ENCODE measurements around the gene ZNF683. TPM values are rescaled to one million over a fixed set of nuclear protein-coding genes. Genes with fewer than 3 reads are reported as not detected.

ZNF683 gene
- total RNA-seq, 1 donor from 2014 or later: not detected

GRCh38 chr1:26359981-26360806 lies 12.4 kb downstream of the ZNF683 start:
- DNase-seq (ENCODE audit: extremely low read depth, low read depth, low spot score): no peak

DNA sequence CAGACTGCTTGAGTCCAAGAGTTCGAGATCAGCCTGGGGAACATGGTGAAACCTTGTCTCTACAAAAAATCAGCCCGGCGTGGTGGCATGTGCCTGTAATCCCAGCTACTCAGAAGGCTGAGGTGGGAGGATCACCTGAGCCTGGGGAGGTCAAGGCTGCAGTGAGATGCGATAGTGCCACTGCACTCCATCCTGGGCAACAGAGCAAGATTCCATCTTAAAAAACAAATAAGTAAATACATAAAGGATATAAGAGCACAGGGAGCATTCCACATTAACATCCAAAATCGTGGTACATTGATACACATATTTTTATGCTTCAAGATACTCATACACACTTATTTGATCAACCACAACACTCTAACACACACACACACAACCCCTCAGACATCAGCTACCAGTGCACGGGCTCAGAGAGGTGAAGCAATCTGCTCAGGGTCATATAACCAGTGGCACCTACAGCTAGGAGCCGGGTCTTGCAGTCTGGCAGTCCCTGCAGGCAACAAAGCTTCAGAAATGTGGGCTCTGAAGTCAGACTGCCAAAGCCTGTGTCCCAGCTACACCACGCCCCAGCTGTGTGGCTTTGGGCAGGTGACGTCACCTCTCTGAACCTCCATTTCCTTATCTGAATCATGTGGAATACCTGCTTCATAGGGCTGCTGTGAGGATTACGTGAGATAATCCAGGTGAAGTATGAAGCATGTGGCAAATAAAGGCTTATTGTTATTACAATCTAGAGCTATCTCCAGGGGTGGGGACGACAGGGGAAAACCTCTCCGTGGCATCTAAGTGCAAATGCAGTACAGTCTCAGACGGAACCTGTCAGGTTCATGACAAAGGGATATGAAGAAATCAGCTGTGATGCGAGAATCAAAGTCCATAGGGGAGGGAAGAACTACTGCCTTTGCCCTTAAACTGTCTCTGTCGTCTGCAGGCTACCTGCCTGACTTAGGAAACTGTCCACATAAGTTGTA lies 13.9 kb downstream of the ZNF683 start:
- no peak for DNase-seq (ENCODE audit: extremely low read depth, low read depth, low spot score)

- no peak for DNase-seq (ENCODE audit: extremely low read depth, low read depth, low spot score)
Measured at GRCh38 chr1:26357121-26357602, 15.4 kb downstream of the ZNF683 start.

- DNase-seq (ENCODE audit: extremely low read depth, low read depth, low spot score): no peak
Measured at GRCh38 chr1:26356106-26356505, 16.4 kb downstream of the ZNF683 start.

- no peak for DNase-seq (ENCODE audit: extremely low read depth, low read depth, low spot score)
Measured at GRCh38 chr1:26354972-26355371, 17.6 kb downstream of the ZNF683 start.

DNA sequence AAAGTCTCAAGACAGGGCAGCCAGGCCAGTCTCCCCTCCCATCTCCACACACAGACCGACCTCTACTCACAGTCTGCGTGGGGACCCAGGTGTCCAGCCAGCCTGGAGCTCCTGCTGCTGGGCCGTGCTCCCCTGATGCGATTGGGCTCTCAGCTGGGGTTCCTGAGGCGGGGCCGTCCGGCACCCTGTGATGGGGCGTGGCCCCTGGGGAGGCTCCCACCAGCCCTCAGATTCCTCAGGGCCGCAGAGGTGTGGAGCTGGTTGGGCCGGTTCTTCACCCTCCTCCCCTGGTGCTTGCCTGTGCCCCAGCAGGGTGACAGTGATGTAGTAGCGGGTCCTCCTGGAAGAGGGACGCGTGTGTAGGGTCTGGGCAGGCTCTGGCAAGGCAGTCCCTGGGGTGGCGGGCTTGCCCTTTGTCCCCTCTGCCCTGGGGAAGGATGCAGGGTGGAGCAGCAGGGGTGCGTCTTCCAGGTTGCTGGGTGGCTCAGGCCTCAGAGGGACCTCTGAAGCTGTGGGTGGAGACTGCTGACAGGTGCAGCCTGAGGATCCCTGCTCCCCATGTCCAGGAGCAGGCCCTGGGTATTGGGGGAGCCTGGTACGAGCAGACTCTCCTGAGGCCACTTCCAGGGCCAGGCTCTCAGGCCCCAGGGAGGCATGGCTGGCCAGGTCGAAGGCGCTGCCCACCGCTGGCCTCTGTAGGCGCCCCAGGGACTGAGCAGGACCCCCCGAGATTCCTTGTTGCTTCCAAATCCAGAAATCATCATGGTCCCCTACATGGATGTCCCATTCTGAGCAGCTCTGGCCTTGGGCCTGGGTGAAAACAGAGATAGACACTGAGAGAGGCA lies 18.4 kb downstream of the ZNF683 start, which contains the start of gene CRYBG2:
Gene CRYBG2 (minus strand): TSS at position 155 of the 845 bp plus-strand sequence. CDS start 7,473 bp downstream, outside the sequence.
- no peak for DNase-seq (ENCODE audit: extremely low read depth, low read depth, low spot score)

DNA sequence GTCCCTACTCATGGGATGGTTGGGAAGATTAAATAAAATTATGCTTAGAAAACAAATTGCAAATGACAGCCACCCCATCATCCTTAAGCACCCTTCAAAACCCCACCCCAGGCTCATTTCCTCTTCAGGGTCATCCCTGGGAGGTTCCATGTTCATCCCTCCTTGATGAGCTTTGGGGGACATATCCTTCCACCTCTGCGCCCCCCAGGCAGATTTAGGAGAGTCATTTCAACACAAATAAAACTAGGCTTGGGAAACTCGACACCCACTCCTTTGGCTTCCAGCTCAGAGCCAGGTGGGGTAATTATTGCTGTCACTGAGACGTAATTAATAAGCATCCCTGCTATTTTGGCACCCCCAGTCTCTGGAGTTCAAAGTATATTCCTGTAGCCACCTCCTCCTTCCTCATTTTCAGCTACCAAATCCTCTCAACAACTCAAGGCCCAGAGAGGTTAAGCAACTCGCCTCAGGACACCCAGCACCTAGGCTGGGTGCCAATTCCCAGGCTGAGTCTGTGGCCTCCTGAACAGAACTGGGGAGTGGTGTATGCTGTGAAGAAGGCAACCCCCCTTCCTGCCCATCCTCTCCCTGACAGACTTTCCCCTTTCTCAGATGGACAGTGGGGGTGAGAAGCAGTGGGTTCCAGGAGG lies 19.2 kb downstream of the ZNF683 start:
- no peak for DNase-seq (ENCODE audit: extremely low read depth, low read depth, low spot score)

DNA sequence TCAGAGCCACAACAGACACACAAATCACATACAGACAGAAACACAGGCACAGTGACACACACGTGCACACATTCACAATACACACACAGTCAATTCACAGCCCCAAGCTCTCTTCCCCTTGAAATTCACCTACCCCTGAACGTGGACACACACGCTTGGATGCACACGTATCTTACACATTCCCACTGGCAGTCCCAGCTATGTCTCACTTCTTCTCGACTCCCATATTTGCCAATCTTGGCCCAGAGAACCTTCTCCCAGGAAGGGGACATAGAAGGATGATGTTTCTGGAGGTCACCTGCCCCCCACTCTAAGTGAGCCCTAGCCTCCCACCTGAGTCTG lies 20.2 kb downstream of the ZNF683 start:
- no peak for DNase-seq (ENCODE audit: extremely low read depth, low read depth, low spot score)

DNA sequence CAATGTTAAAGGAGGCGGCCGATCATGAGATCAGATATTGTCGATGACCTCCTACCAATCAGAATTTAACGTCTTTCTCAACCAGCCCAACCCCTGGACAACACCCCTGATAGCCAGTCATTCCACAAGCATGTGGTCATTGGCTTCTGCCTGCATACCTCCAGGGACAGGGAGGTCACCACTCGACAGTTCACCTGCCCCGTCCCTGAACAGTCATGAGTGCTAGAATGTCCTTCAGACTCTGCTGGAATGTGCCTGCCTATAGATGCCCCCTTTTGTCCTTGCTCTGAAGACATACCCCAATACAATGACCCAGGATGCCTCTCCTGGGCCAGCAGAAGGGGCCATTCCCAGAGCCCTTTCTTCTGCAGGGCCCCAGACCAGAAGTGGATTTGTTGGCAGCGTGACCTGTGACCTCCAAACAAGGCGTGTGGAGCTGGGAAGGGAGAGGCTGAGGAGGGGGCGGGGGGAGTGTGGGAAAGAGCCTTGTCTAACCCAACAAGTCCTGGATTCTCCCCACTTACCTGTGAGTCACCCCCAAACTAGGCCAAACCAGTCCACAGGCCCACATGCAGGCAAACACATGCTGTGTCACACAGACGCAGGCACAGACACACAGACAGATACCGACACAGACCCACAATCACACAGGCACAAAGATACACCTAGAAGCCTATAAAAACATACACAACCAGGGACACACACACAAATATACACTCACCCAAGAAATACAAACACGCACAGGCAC lies 20.8 kb downstream of the ZNF683 start:
- DNase-seq (ENCODE audit: extremely low read depth, low read depth, low spot score): no peak

DNA sequence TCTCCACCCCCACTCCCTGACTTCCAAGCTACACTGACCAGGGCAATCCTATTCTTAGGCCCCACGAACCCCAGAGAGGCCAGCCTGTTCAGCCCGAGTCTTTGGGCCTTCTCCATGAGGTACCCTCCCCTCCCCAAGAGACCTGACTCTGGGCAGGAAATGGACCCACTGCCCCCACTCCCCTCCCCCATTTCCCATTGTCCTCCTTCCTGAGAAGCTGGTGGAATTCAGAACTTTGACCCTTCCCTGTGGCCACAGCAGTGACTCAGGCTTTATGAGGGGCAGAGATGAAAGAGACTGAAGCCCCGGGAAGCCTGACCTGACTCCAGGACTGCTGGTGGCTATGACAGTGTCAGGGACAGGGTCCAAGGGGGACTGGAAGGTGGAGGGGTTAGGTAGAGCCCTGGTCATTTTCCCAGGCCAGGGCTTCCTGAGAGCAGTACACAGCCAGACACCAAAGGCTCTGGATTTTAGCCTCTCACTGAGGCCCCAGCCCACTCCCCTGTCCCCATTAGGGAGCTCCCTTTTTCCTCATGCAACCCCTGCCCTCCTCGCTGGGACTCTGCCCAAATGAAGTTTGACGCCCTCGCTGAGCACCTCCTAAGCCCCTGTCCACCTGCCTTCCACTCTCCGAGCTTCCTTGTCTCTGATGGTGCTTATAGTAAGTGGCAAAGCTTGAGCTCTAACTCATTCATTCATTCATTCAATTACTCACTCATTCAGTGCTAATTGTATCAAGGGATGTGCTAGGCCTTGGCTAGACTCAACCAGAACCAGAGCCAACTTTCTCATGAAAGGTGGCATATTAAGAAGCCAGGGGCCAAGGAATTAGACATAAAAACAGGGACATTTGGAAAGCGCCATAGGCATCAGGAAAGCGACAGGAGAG lies 21.6 kb downstream of the ZNF683 start:
- peak; percentile 31 for DNase-seq (ENCODE audit: extremely low read depth, low read depth, low spot score)

- no peak for DNase-seq (ENCODE audit: extremely low read depth, low read depth, low spot score)
Measured at GRCh38 chr1:26350343-26350700, 22.2 kb downstream of the ZNF683 start.

GRCh38 chr1:26349877-26350244 lies 22.7 kb downstream of the ZNF683 start:
- no peak for DNase-seq (ENCODE audit: extremely low read depth, low read depth, low spot score)

DNA sequence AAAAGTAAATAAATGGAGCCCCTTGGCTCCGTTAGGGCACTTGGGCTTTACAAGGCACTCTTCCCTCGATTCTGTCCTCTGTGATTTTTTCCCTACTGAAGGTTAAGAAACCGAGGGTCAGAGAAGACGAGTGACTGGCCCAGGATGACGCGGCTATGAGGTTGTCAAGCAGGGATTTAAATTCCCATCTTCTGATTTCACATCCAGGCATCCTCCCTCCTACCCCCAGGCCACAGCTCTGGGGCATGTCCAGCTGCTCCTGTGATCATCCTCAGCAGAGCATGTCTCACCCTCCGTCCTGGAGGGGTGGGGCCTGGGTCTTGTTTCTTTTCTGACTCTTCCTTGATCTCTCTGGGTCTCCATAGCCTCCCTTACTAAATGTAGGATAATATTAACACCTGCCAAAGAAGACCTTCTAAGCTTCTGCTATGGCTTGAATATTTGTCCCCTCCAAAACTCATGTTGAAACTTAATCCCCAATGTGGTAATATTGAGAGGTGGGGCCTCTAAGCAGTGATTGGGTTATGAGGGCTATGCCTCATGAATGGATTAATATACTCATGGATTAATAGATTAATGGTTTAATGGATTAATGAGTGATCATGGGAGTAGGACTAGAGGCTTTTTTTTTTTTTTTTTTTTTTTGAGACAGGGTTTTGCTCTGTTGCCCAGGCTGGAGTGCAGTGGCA lies 23.2 kb downstream of the ZNF683 start:
- DNase-seq (ENCODE audit: extremely low read depth, low read depth, low spot score): no peak

- no peak for DNase-seq (ENCODE audit: extremely low read depth, low read depth, low spot score)
Measured at GRCh38 chr1:26346274-26347033, 26.1 kb downstream of the ZNF683 start.

GRCh38 chr1:26345718-26346117 lies 26.8 kb downstream of the ZNF683 start:
- no peak for DNase-seq (ENCODE audit: extremely low read depth, low read depth, low spot score)

DNA sequence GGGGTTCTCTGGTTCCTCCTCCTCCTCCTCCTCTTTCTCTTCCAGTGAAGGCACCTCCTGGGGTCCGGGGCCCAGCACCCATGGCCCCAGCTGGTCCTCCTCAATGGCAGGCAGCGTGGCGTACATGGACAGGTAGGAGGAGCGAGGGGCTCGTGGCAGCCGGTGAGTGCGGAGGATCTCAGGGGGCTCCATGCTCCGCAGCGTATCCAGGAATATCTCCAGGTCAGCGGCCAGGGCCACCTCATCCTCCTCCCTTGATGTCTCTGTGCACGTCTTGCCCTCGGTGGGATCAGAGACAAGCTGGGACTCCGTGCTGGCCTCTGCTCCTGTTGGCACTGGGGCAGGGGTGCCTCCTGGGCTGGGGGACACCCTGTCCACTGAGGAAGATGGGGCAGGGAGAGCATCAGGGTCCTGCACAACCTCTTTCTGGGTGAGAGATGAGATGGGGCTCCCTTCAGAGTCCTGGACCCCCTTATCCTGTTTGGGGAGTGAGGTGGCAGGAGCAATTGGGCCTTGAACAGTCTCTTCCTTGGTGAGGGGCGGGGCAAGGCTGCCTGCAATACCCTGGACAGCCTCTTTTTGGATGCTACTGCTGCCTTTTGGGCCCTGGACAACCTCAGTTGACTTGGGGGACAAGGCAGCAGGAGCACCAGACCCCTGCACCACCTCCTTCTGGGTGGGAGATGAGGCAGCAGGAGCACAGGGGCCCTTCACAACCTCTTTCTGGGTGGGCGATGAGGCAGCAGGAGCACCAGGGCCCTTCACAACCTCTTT lies 28.2 kb downstream of the ZNF683 start:
- no peak for DNase-seq (ENCODE audit: extremely low read depth, low read depth, low spot score)
